Head of caudate nucleus (tissue), 42 donors: ENCODE measurements around the gene RSPH6A.
A peak's percentile ranks its signal among the peaks of the same experiment; 100 is the strongest.

Experiments used
- DNase-seq, 42 donors: peaks; one replicate each; pipeline versions ENCODE4 v3.0.0 to v3.0.0-alpha.2; 2020 to 2021; ENCODE audit warnings: mixed read lengths in 7 of 42
- intact Hi-C: fragments of 100-400 bp; cut with DNase I; formaldehyde crosslinking; loops from one replicate; pipeline ENCODE4 v1.15.0; 2022

The RSPH6A gene

DNA sequence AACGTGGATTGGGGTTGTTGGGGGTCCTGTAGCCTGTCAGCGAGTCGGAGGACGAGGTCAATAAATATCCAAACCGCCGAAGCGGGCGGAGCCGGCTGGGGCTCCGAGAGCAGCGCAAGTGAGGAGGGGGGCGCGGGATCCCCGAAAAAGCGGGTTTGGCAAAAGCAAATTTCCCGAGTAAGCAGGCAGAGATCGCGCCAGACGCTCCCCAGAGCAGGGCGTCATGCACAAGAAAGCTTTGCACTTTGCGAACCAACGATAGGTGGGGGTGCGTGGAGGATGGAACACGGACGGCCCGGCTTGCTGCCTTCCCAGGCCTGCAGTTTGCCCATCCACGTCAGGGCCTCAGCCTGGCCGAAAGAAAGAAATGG, 45.3 kb downstream of the RSPH6A start:
- intact Hi-C loops: loop anchor here (2.0 to 5.0 kb wide), 2 partner anchors 29 to 43 kb away; no protein-coding TSS in a partner anchor
- DNase-seq: peak in 34 of 42 donors; percentile 30 to 77 (median 59)

DNA sequence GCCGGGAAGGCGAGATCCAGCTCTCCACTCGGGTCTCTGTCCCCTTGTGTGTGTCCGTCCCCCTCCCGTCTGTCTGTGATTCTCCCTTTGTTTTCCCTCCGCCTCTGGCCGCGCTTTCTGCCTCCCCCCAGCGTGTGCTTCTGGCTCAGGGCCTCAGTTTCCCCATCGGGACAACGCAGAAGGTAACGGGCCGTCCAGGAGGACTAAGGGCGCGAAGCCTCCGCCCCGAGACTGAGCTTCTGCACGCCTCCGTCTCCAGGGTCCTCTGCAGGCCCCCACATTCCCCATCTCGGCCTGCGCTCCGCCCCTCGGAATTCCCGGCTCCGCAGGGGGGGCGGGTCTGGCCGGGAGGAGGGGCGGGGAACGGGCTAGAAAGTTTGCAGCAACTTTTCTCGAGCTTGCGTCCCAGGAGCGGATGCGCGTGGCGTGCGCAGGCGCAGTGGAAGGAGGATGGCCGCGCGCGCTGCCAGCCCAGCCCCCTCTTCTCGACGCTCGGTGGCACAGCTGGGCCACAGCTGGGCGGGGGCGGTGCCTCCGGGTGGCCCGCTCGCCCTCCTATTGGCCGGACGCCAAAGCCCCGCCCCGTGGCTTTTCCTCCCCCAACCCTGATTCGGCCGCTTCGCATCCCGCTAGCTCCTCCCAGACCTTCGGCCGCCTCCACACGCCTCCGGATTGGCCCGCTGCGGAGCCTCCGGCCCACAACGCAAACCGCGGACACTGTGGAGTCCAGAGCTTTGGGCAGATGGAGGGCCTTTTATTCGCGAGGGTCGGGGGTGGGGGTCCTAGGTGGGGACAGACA, 45.9 kb downstream of the RSPH6A start, which contains the start of gene SIX5:
Gene SIX5 (minus strand): TSS at position 269 of the 799 bp plus-strand sequence. CDS start 408 bp downstream, outside the sequence.
- intact Hi-C loops: loop anchor here (2.0 to 5.0 kb wide), 2 partner anchors 30 to 42 kb away; no protein-coding TSS in a partner anchor
- DNase-seq: peak; percentile 87 to 99 (median 98)

DNA sequence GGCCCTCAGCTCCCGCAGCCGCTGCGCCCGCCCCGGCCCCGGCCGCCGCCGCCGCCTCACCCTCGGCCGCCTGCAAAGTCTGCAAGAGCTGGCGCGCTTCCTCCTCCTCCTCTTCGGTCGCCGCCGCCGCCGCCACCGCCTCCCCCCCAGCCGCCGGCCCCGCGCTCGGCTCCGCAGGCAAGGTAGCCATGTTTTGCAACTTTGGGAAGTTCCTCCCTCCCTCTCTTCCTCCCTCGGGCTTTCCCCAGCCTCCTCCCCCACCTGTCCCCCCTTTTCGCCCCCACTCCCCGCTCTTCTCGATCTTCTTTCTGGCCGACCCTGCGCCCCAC, 46.5 kb downstream of the RSPH6A start:
- intact Hi-C loops: loop anchor here (2.0 to 5.0 kb wide), 2 partner anchors 30 to 41 kb away; no protein-coding TSS in a partner anchor
- peak in 9 of 42 donors; percentile 16 to 52 (median 32) for DNase-seq

DNA sequence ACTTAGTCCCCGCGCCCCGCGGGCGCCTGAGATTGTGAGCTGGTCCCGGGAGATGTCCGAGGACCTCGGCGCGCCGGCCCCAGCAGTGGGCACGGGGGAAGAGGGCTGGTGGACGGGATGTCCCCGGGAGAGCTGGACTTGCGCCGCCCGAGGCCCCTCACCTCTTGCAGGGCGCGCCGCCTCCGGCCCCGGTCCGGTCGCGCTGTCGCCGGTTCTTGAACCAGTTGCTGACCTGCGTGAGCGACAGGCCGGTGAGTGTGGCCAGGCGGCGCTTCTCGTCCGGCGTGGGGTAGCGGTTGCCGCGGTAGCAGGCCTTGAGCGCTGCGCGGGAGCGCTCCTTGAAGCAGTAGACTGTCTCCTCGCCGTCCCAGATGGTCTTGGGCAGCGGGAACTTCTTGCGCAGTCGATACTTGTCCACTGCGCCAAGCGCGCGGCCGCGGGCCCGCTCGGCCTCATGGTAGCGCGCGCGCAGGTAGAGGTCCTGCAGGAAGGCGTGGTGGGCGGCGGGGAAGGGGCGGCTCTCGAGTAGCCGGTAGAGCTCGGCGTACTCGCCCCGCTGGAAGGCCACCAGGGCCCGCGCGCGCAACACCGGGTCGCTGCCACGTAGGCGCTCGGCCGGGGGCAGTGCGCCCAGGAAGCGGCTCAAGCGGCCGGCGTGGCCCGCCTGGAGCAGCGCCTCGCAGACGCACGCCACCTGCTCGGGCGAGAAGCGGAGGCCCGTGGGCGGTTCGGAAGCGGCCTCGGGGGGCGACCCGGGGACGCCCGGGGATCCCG, 47.0 kb downstream of the RSPH6A start:
- DNase-seq: peak in 15 of 42 donors; percentile 23 to 58 (median 31)
- intact Hi-C loops: loop anchor here (2.0 to 5.0 kb wide), 2 partner anchors 31 to 41 kb away; no protein-coding TSS in a partner anchor

DNA sequence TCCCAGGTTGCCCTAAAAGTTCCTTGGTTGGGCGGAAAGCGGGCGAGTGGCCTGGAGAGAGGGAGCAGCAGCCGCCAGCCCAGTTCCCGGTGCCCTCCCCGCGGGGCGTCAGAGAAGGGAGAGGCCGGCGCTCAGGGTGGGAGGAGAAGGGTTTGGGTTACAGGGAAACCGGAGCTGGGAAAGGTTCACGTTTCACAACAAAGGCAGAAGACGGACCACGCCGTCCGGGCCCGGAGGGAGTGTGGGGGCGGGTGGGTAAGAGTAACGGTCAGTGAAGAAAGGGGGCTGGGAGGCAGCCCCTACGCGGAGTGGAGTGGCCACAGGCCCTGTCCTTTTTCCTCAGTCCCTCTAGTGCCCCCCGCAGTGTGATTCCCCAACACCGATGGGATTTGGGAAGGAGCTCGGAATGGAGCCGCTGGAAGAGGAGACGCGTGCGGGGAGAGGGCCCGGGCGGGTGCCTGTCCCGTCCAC, 47.7 kb downstream of the RSPH6A start:
- intact Hi-C loops: loop anchor here (5.0 kb wide), 1 partner anchor 40 kb away; no protein-coding TSS in a partner anchor

DNA sequence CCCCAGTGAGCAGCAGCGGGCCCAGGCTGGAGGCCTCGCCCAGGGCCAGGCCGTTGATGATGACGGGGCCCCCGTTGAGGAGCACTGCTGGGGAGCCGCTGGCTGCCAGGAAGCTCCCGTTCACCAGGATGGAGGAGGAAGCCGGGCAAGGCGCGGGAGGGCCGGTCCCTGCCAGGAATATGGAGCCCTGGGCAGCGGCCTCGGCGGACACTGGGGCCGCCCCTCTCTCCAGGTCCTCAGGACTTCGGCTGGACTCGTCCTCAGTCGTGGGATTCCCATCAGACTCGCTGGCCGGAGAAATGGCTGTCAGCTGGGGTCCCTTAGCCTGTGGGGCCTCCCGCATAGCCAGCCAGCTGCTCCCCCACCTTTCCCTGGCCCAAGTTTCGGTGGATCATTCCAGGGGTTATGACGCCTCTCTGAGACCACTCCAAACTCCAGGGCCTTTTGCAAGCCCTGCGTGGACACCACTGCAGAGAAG, 48.2 kb downstream of the RSPH6A start:
- intact Hi-C loops: loop anchor here (5.0 kb wide), 1 partner anchor 40 kb away; no protein-coding TSS in a partner anchor
- no peak for DNase-seq

More for the DNA sequence above, 47.7 kb downstream of the RSPH6A start:
- peak in 1 of 42 donors; percentile 18 for DNase-seq

DNA sequence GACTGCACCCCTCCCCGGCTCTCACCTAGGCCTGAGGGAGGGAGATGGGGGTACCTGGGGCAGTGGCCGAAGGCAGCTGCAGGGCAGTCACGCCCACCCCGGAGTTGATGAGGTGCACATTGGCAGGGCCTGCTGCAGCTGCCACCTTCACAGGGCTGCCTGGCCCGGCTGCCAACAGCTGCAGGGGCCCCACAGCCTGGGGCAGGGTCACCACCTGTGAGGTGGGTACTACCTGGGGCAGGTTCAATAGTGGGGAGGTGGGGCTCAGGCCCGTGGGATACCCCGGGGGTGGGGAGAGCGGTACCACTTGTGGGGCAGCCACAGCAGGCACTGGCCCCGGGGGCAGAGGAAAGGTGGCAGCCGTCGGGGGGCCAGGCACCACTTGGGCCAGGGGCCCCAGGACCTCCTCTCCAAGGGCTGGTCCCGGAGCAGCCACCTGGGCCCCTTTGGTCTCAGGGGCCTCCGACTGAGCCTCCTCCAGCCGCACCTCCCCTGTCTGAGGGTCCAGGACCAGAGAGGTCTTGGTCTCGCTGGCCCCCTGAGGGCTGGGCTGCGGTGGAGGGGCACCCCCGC, 48.7 kb downstream of the RSPH6A start:
- intact Hi-C loops: loop anchor here (5.0 kb wide), 1 partner anchor 39 kb away; no protein-coding TSS in a partner anchor
- DNase-seq: no peak

DNA sequence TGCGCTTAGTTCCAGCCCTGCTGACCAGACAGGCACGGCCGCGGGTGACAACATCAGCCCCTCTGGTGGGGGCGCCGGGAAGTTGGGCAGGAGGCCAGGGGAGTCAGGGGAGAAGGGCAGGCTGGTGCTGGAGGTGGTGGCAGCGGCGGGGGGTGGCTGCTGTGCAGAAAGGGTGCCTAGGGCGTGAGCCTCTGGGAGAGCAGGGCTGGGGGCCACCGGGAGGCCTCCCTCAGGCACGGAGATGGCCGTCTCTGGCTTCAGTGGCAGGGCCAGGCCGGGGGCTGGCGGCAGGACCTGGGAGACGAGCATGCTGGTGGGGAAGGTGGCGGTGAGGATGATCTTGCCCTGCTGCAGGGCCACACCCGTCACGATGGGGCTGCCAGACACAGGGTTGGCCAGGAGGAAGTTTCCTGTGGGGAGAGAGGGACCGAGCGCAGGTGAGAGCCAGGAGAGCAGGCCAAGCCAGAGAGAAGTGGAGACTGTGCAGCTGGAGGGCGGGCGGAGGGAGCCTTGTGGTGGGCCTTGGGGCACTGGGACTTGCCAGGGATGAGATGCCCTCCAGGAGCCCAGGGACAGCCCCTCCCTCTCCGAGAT, 49.3 kb downstream of the RSPH6A start:
- DNase-seq: no peak
- intact Hi-C loops: loop anchor here (5.0 kb wide), 1 partner anchor 38 kb away; no protein-coding TSS in a partner anchor

DNA sequence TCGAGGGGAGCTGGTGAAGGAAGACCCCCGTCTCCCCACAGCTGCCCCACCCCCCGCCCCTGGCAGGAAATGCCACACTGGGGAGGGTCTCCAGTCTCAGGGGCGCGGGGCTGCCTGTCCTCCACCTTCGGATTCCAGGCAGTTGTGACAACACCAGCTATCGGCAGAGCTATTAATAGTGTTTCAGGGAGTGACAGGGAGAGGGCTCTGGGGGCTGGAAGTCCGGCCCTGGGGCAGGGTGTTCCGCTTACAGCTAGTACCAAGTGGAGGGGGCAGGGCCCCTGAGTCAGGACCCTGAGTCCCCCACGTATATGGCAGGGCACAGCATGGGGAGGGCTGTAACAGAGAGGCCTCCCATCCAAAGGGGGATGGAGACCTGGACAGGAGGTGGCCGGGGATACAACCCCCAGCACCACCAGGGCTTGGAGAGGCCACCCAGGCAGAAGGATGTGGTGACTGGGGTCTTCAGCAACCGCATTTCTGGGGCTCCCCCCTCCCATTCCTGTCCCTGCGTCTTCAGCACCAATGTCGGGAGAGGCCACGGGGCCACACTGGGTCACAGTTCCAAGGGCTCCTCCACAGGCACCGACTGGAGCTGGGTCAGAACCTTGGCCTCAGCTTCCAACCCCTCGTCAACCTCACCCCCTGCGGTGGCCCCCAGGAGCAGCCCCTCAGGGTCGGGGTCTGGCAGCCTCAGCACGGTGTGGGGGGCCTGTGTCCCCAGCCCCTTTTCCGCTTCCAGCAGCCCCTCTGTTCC, 50.0 kb downstream of the RSPH6A start:
- intact Hi-C loops: loop anchor here (5.0 kb wide), 1 partner anchor 38 kb away; no protein-coding TSS in a partner anchor

DNA sequence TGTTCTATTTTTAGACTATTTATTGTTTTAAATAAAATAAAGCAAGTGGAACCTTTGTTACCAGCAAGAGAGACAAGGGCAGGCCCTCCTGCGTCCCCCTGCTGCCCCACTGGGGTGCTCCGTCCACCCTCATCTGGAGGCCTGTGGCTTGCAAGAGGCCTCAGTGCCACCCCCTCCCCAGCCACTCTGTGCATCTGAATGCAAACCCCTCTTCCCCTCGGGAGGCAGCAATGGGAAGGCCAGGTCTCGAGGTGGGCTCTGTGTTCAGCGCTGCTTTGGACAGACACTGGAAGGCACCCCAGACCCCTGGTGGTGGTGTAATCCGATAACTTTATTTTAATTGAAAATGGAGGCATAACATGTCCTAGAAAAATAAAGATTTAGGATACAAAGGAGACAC, 50.6 kb downstream of the RSPH6A start:
- intact Hi-C loops: no loop called here
- DNase-seq: no peak

More for the DNA sequence above, 50.0 kb downstream of the RSPH6A start:
- DNase-seq: no peak

DNA sequence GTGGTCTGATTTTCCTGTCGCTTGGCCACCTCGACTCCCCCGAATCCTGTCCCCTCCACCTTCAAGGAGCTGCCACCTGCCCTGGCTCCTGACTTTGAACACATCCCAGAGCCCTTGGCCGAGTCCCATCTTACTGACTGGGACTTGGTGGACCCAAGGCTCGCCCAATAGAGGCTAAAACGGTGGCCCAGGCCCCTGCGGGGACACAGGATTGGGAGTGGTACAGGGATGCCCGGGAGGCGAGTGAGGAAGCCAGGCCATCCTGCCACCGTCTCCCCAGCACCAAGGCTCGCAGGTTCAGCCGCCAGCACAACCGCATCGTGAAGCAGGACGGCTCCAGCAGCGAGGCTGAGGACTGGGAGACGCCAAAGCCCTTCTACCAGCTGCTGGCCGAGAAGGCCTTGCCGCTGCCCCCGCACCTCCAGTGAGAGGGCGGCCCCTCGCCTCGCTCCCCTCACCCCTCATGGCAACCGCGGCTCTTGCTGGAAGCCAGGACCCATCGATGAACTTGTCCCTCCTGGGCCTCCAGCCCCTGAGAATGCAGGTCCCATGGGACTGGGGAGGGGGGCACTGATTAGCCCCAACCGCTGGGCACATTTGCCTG, 51.3 kb downstream of the RSPH6A start:
- no peak for DNase-seq

DNA sequence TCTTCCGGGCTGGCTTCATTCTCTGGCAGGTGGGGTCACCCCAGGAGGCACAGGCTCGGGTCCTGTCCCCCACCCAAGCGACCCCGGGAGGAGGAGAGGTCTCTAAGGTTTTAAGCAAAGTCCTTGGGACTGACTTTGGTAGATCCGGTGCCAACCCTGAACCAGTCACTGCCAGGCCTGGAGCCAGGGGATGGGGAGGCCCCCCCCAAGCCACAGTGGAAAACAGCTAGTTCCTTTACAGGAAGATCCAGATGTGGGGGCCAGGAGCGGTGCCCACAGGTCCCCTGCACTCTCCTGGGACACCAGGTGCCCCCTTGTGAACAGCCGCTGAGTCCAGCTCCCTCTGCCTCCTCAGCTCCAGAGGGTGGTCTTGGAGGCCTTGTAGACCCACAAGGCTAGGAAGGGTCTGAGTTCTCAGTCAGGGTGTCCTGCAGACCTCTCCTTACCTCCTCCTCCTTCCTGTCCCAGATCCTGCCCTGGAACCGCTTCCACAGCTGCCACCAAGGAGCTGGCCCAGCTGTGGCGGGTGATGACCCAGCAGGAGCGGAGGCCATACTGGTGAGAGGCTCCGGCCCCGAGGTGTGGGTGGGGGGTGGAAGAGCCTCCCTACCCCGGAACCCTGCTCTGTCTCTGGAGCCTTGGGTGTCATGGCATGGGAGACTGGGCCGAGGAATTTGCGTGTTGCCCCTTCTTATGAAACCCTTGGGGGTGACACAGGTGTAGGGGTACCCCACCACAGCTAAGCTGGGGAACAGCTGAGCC, 52.1 kb downstream of the RSPH6A start:
- no peak for DNase-seq
- intact Hi-C loops: no loop called here

More for the DNA sequence above, 51.3 kb downstream of the RSPH6A start:
- intact Hi-C loops: no loop called here

DNA sequence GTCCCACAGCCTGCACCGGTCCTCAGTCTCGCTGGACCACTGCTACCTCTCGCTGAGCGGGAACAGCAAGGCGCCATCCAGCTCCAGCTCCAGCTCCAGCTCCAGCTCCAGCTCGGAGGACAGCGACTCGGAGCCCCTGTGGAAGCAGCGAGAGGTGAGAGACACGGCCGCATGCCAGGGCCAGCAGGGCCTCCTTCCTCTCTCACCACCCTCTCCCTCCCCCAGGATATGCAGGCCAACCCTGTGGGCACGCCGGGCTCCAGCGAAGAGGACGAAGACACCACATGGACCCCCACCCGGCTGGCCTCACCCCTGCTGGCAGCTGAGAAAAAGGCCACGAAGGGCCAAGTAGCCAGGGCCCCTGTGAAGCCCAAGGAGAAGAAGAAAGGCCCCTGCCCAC, 53.4 kb downstream of the RSPH6A start:
- DNase-seq: no peak
- intact Hi-C loops: no loop called here

DNA sequence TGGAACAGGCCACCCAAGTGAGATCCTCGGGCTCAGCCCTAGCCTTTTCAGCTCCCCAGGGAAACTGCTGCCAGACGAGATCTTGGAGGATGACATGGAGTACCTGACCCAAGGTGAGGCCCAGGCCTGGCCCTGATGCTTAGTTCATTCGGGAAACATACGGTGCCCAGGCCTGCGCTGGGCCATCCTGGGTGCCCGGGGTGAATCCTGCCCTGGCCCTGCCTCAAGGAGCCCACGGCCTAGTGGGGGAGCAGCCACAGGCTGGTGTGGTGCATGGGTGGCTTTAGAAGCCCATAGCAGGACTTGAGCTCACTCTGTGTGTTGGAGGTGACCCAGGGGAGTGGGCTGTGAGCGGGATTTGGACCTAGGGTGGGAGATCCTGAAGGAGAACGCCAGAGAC, 56.2 kb downstream of the RSPH6A start:
- DNase-seq: no peak
- intact Hi-C loops: no loop called here

DNA sequence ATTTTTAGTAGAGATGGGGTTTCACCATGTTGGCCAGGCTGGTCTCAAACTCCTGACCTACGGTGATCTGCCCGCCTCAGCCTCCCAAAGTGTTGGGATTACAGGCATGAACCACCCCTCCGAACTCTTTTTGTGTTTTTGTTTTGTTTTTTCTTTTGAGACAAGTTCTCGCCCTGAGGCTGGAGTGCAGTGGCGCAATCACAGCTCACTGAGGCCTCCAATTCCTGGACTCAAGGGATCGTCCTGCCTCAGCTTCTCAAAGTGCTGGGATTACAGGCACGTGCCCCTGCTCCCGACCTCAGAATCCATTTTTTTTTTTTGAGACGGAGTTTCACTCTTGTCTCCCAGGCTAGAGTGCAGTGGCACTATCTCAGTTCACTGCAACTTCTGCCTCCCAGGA, 57.4 kb downstream of the RSPH6A start:
- no peak for DNase-seq
- intact Hi-C loops: no loop called here

DNA sequence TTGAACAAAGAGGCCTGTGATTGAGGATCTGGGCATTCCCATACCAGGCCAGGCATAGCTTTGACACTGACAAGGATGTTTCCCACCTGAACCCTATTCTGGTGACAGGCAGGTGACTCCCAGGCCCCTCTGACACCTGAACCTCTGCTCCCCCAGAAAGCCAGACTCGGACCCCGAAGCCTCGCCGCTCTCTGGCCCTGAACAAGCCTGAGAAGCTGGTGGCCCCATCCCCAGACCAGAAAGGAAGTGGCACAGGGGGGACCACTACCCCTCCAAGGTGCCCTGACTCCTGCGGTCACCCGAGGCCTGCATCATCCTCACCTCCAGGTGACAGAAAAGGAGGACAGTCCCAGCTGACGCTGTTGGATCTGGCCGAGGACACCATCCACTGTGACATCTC, 60.8 kb downstream of the RSPH6A start:
- DNase-seq: no peak
- intact Hi-C loops: no loop called here

DNA sequence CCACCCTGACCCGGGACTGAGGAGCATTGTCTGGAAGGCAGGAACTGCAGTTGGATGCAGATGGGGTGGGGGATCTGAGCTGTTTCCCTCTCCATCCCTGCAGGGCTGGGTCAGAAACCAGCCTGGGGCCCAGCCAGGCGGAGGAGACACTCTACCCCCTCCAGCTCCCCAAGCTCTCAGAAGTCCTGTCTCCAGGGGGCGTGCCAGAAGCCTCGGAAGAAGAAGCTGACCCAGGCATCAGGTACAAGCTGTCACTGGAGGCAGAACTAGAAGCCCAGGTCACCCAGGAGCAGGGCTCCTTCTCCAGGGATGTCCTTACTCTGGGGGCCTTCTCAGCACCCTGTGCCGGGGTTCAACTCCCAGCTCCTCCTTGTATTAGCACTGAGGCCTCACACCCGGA, 61.6 kb downstream of the RSPH6A start:
- DNase-seq: no peak
- intact Hi-C loops: no loop called here
